OCI-LY7 (cell line): ENCODE results near the gene MED25.

Experiments used
- CTCF ChIP-seq: fragments of 200-600 bp; sonication (generic); conservative IDR thresholded peaks from 2 replicates; pipeline ENCODE4 v1.5.1; 2014; ENCODE audit warnings: mild to moderate bottlenecking, antibody characterized with exemption, low read length, moderate library complexity, mixed read lengths
- EZH2phosphoT487 ChIP-seq: fragments of 200-600 bp; sonication (generic); IDR thresholded peaks from 2 replicates; pipeline ENCODE4 v1.6.1; 2018; ENCODE audit warnings: low read depth, borderline replicate concordance, mild to moderate bottlenecking, mixed run types, antibody characterized with exemption, low read length, moderate library complexity, mixed read lengths

- TF ChIP-seq CTCF (no peak), EZH2phosphoT487 (no peak)
Measured at GRCh38 chr19:49838885-49839588, 20.9 kb downstream of the MED25 start.
